ENCODE data around the gene DECR2. TPM values are rescaled to one million over a fixed set of nuclear protein-coding genes. Genes with fewer than 3 reads are reported as not detected.

DECR2 gene
- total and polyA plus RNA-seq, 2 of the 4 experiments (the other 2 are of a cell fraction) = 3.9 to 26.7 TPM

DNA sequence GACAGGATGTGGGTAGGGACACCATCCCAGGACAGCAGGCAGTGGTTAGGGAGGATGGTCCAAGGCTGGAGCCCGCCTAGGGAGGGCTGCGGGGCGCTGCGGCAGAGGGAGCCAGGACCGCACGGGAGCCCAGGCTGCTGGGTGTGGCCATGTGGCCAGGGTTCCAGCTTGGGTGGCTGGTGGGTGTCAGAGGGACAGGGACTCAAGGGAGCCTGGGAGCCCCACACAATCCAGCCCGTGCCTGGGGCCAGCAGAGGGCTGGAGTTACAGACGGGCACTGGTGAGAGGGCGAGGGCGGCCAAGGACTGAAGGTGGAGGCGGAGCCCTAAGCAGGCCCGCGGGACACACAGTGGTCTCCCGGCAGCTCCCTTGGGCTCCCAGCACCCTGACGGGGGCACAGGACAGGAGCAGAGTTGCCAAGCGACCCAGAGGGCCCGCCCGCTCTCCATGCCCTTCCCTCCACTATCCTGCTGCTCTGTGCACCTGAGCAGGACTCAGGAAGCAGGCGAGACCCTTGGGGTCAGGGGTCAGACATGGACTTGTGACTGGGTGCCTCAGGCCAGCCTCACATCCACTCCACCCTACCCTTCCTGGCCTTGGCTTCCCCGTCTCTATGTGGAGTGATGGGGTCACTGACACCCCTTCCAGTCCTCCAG lies 38.4 kb upstream of the DECR2 start:
- no peak overlapping the region for H3K56ac ChIP-seq (ENCODE audit: extremely low read depth, insufficient read depth, low read length)
- WGBS, 2 experiments (ENCODE audit: extremely low coverage in 2 of 2, insufficient read length in 1 of 2) = 70% methylated on average over 7 of the region's 20 CpGs; no CpG with 5 or more reads in 1 of the 2 experiments
- no peak overlapping the region for H3K18ac ChIP-seq (ENCODE audit: low read depth, low read length)
- no peak overlapping the region for H3K4me2 ChIP-seq (ENCODE audit: low read depth, low read length)
- H2BK15ac ChIP-seq (ENCODE audit: low read depth, low read length) = no peak overlapping the region
- H3K27ac ChIP-seq (ENCODE audit: insufficient read depth, low read length) = no peak overlapping the region
- H3K23ac ChIP-seq (ENCODE audit: low read depth, low read length) = no peak overlapping the region
- in situ Hi-C loops (cut with MboI; ENCODE audit: low sequenced_read_pairs) (no loop called here), intact Hi-C loops (cut with micrococcal nuclease) (no loop called here), dilution Hi-C loops (cut with HindIII; ENCODE audit: low sequenced_read_pairs, unreplicated experiment) (no loop called here)
- H2AFZ ChIP-seq (replicated peaks; ENCODE audit: low read length, poor library complexity) = no peak overlapping the region
- no peak overlapping the region for H2AK9ac ChIP-seq (replicated peaks; ENCODE audit: low read depth, low read length, poor library complexity)
- no peaks in the 10 kb centered on the region for H3K9me3 ChIP-seq (ENCODE audit: control insufficient read depth, insufficient read depth, low read length)
- no peak overlapping the region for H3K4me3 ChIP-seq (ENCODE audit: insufficient read depth, low read depth, low read length)
- no peak overlapping the region for H4K91ac ChIP-seq (ENCODE audit: insufficient read depth, low read depth, low read length)
- H3K36me3 ChIP-seq (ENCODE audit: control insufficient read depth, insufficient read depth, low read length) = peaks cover 19% of the 10 kb centered on the region
- H3K9me1 ChIP-seq (ENCODE audit: insufficient read depth, low read length) = no peaks in the 10 kb centered on the region
- no peaks in the 10 kb centered on the region for H3K27me3 ChIP-seq (ENCODE audit: control insufficient read depth, insufficient read depth, low read length)
- H3K14ac ChIP-seq (replicated peaks; ENCODE audit: low read depth, low read length) = no peak overlapping the region
- no peak overlapping the region for H3K4ac ChIP-seq (ENCODE audit: low read depth, low read length)
- H4K20me1 ChIP-seq (ENCODE audit: insufficient read depth, low read length) = no peaks in the 10 kb centered on the region
- H2BK20ac ChIP-seq (ENCODE audit: low read depth, low read length) = no peak overlapping the region
- ATAC-seq (ENCODE audit: low read depth) (no peak), DNase-seq (no peak)
- ChIA-PET POLR2A (ENCODE audit: unreplicated experiment) (no interaction called here), CTCF (interaction anchor here (0.5 to 2.2 kb wide), 3 partner anchors 64 to 266 kb away, joined by 3 to 10 read pairs (median 8); no protein-coding TSS in a partner anchor)
- H3K9ac ChIP-seq (ENCODE audit: low read depth, low read length) = no peak overlapping the region
- no peak overlapping the region for H2AK5ac ChIP-seq (ENCODE audit: low read depth, low read length)
- H4K8ac ChIP-seq (ENCODE audit: low read depth in 2 of 2, low read length in 2 of 2) = no peak overlapping the region
- no peaks in the 10 kb centered on the region for H3K4me1 ChIP-seq (ENCODE audit: control insufficient read depth, insufficient read depth, low read length)
- no peaks in the 10 kb centered on the region for H3K79me1 ChIP-seq (ENCODE audit: low read depth in 1 of 2, low read length in 2 of 2)
- TF ChIP-seq POLR2A (IDR thresholded peaks at IDR 0.05; ENCODE audit: low read depth, low read length) (no peak), MAFK (IDR thresholded peaks at IDR 0.05; ENCODE audit: low read depth, low read length) (no peak), RFX5 (IDR thresholded peaks at IDR 0.05; ENCODE audit: low read depth, low read length) (no peak), SMC3 (IDR thresholded peaks at IDR 0.05; ENCODE audit: low read depth, low read length) (no peak), CHD1 (IDR thresholded peaks at IDR 0.05; ENCODE audit: low read depth, low read length) (no peak), CEBPB (IDR thresholded peaks at IDR 0.05; ENCODE audit: low read depth, low read length) (no peak), MAZ (IDR thresholded peaks at IDR 0.05; ENCODE audit: borderline replicate concordance, low read depth, low read length) (no peak), RCOR1 (IDR thresholded peaks at IDR 0.05; ENCODE audit: insufficient replicate concordance, low read length) (no peak), NFE2L2 (IDR thresholded peaks at IDR 0.05; ENCODE audit: low read depth, low read length) (no peak), FOS (IDR thresholded peaks at IDR 0.05; ENCODE audit: low read depth, low read length) (no peak), MXI1 (IDR thresholded peaks at IDR 0.05; ENCODE audit: borderline replicate concordance, low read depth, low read length) (no peak), BHLHE40 (IDR thresholded peaks at IDR 0.05; ENCODE audit: low read depth, low read length) (no peak), RAD21 (IDR thresholded peaks at IDR 0.05; ENCODE audit: low read length) (no peak)
- TF ChIP-seq, protein P1, sequence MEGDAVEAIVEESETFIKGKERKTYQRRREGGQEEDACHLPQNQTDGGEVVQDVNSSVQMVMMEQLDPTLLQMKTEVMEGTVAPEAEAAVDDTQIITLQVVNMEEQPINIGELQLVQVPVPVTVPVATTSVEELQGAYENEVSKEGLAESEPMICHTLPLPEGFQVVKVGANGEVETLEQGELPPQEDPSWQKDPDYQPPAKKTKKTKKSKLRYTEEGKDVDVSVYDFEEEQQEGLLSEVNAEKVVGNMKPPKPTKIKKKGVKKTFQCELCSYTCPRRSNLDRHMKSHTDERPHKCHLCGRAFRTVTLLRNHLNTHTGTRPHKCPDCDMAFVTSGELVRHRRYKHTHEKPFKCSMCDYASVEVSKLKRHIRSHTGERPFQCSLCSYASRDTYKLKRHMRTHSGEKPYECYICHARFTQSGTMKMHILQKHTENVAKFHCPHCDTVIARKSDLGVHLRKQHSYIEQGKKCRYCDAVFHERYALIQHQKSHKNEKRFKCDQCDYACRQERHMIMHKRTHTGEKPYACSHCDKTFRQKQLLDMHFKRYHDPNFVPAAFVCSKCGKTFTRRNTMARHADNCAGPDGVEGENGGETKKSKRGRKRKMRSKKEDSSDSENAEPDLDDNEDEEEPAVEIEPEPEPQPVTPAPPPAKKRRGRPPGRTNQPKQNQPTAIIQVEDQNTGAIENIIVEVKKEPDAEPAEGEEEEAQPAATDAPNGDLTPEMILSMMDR (conservative IDR thresholded peaks at IDR 0.05; ENCODE audit: low read depth, low read length) = no peak
- TF ChIP-seq, protein P2, sequence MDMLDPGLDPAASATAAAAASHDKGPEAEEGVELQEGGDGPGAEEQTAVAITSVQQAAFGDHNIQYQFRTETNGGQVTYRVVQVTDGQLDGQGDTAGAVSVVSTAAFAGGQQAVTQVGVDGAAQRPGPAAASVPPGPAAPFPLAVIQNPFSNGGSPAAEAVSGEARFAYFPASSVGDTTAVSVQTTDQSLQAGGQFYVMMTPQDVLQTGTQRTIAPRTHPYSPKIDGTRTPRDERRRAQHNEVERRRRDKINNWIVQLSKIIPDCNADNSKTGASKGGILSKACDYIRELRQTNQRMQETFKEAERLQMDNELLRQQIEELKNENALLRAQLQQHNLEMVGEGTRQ (IDR thresholded peaks at IDR 0.05; ENCODE audit: low read depth, low read length) = no peak
- TF ChIP-seq, protein P3, sequence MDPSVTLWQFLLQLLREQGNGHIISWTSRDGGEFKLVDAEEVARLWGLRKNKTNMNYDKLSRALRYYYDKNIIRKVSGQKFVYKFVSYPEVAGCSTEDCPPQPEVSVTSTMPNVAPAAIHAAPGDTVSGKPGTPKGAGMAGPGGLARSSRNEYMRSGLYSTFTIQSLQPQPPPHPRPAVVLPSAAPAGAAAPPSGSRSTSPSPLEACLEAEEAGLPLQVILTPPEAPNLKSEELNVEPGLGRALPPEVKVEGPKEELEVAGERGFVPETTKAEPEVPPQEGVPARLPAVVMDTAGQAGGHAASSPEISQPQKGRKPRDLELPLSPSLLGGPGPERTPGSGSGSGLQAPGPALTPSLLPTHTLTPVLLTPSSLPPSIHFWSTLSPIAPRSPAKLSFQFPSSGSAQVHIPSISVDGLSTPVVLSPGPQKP (IDR thresholded peaks at IDR 0.05; ENCODE audit: borderline replicate concordance, low read depth, low read length) = no peak
- H2BK120ac ChIP-seq (ENCODE audit: low read depth, low read length) = no peak overlapping the region
- no TSS peak for BruUV-seq (replicated peaks)
- H2BK5ac ChIP-seq (ENCODE audit: low read depth, low read length, poor library complexity, severe bottlenecking) = no peak overlapping the region
- H4K5ac ChIP-seq (ENCODE audit: low read depth, low read length) = no peak overlapping the region

All from IMR-90 (cell line).